Measurements from ENCODE around the gene STX4. TPM values are rescaled to one million over a fixed set of nuclear protein-coding genes. Genes with fewer than 3 reads are reported as not detected.

The STX4 gene
- total and polyA plus RNA-seq, 9 of the 15 experiments (the other 6 are each of a cell fraction or from before 2014, with no cell fraction given) = 3.2 to 48.0 (median 21.5) TPM

- TF ChIP-seq TFE3 (CRISPR knock-in tag; IDR thresholded peaks at IDR 0.05) = no peak
- no peak for TF ChIP-seq ETV1 (tag; conservative IDR thresholded peaks at IDR 0.05; ENCODE audit: low read depth)
- TF ChIP-seq ZNF174 (CRISPR knock-in tag; IDR thresholded peaks at IDR 0.05) = no peak
- no peak for TF ChIP-seq EWSR1 (IDR thresholded peaks at IDR 0.05; ENCODE audit: borderline replicate concordance, low read depth, partially characterized antibody)
- TF ChIP-seq BDP1 (IDR thresholded peaks at IDR 0.05; ENCODE audit: insufficient read depth, insufficient read length) = no peak
- no peak for TF ChIP-seq FOXA3 (CRISPR knock-in tag; conservative IDR thresholded peaks at IDR 0.05 in 1 of 2, IDR thresholded peaks at IDR 0.05 in 1 of 2)
- no peak for TF ChIP-seq ELF2 (CRISPR knock-in tag; IDR thresholded peaks at IDR 0.05)
- TF ChIP-seq FOSL1 (tag; conservative IDR thresholded peaks at IDR 0.05) = peak; percentile 70
- 0 out of 2 replicates have a peak, but pooled peaks have one; percentile 14 for TF ChIP-seq TOE1 (IDR thresholded peaks at IDR 0.05; ENCODE audit: borderline replicate concordance)
- no peak for TF ChIP-seq TOE1 (CRISPR knock-in tag; IDR thresholded peaks at IDR 0.05; ENCODE audit: borderline replicate concordance, low read depth)
- no peak for TF ChIP-seq DIDO1 (tag; IDR thresholded peaks at IDR 0.05; ENCODE audit: low read depth)
- TF ChIP-seq PRDM10 (IDR thresholded peaks at IDR 0.05; ENCODE audit: partially characterized antibody) = no peak
- TF ChIP-seq RBM17 (IDR thresholded peaks at IDR 0.05; ENCODE audit: borderline replicate concordance, low read depth, low read length) = no peak
- TF ChIP-seq KHSRP (IDR thresholded peaks at IDR 0.05) = no peak
These were observed 47.8 kb upstream of the STX4 start (continued) for GRCh38 chr16:30985401-30986128.

Data from K562 (cell line).